GM19324 (cell line): ENCODE data around the gene MLANA.

ENCODE experiments used
- ATAC-seq: cut with Tn5 transposase; IDR thresholded peaks from one replicate; pipeline ENCODE4 v1.9.1; 2021; ENCODE audit warnings: mild to moderate bottlenecking, moderate library complexity; ENCODE audit not compliant: unreplicated experiment, low FRiP score

MLANA gene

GRCh38 chr9:5890641-5891040, at the start of gene MLANA:
Gene MLANA (plus strand): TSS chr9:5890889. CDS start chr9:5892475, 1,586 bp downstream.
- ATAC-seq = no peak

DNA sequence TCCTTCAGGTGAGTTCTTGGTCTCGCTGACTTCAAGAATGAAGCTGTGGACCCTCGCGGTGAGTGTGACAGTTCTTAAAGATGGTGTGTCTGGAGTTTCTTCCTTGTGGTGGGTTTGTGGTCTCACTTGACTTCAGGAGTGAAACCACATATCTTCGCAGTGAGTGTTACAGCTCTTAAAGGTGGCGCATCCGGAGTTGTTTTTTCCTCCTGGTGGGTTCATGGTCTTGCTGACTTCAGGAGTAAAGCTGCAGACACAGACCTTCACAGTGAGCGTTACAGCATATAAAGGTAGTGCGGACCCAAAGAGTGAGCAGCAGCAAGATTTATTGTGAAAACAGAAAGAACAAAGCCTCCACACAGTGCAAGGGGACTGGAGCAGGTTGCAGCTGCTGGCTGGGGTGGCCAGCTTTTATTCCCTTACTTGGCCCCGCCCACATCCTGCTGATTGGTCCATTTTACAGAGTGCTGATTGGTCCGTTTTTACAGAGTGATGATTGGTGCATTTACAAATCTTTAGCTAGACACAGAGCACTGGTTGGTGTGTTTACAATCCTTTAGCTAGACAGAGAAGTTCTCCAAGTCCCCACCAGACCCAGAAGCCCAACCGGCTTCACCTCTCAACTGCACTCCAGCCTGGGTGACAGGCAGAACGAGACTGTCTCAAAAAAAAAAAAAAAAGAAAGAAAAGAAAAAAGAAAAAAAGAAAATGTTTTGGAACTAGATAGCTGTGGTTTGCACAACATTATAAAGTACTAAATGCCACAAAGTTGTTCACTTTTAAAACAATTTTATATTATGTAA, 48.7 kb upstream of the MLANA start:
- no peak for ATAC-seq

- no peak for ATAC-seq
Measured at GRCh38 chr9:5842929-5843793, 47.5 kb upstream of the MLANA start.

DNA sequence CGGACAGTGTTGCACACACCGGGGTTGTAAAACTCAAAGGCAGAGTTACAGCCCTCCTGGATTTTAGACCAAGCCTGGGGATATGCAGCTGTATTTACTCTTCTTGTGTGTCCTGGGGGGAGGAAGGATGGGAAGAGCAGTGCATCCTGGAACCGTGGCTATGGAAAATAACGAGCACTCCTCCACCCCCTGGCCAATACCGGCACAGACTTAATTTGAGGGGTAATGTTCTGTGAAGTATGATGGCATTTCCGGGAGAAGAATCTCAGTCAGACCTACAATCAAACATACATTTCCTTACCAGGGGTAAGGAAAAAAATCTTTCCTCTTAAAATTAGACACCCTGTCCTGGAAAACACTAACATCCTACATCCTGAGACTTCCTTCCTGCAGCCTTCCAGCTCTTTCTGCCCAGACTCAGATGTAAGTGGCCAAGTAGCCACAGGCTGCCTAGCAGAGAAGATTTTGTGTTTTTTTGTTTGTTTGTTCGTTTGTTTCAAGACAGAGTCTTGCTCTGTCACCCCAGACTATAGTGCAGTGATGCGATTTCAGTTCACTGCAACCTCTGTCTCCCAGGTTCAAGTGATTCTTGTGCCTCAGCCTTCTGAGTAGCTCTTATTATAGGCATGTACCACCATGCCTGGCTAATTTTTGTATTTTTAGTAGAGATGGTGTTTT, 46.8 kb upstream of the MLANA start:
- ATAC-seq = no peak

DNA sequence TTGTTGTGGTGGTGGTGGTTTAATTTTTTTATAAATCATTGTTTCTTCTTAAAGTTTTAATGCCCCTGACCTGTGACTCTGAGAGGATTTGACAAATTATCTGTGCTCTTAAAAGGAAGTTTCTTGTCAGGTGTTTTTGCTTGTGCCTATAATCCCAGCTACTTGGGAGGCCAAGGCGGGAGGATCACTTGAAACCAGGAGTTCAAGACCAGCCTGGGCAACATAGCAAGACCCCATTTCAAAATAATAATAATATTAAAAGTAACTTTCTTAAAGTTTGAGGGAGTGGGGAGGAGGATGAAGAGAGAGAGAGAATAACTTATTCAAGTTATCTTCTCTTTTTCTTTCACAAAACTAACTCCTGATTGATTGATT, 45.5 kb upstream of the MLANA start:
- ATAC-seq = no peak

DNA sequence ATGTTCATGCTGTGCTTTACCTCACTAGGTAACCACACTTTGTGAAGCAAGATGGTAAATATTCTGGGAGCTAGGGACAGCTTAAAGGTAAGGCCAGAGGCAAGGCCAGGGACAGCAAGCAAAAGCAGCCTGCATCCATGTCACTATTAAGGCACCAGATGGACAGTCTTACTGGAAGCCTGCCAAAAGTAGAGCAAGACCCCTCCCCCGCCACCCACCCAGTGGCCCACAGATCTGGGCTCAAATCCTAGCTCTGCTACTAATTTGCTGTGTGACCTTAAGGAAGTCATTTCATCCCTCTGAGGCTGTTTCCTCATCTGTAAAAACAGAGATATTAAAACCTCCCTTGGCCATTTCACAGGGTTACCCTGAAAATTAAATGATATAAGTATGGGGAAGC, 44.6 kb upstream of the MLANA start:
- ATAC-seq = no peak

GRCh38 chr9:5846501-5846921, 44.2 kb upstream of the MLANA start:
- ATAC-seq = no peak

DNA sequence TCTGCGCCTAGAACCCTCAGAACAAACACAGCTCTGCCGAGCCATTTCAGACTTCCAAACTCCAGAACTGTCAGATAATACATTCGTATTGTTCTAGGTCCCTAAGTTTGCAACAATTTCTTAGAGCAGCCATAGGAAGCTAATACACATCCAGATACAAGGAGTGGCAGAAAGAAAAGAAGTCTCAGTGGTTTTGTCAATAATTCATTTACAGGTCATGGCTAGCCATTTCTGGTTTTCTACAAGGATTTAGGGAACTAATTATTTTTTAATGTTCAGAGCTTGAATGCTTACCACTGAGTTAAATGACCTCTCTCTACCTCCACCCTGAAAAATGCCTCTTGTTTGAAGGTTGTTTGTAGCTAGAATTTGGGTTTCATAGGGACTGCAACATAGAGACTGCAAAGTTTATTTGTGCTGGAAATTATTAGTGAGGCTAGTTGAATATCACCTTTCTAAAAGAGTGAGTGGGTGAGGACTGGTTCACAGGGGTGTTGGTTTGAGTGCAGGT, 42.3 kb upstream of the MLANA start:
- ATAC-seq = no peak

- ATAC-seq = no peak
Measured at GRCh38 chr9:5850724-5851122, 40.0 kb upstream of the MLANA start.

GRCh38 chr9:5851445-5851844, 39.2 kb upstream of the MLANA start:
- peak; percentile 79 for ATAC-seq

DNA sequence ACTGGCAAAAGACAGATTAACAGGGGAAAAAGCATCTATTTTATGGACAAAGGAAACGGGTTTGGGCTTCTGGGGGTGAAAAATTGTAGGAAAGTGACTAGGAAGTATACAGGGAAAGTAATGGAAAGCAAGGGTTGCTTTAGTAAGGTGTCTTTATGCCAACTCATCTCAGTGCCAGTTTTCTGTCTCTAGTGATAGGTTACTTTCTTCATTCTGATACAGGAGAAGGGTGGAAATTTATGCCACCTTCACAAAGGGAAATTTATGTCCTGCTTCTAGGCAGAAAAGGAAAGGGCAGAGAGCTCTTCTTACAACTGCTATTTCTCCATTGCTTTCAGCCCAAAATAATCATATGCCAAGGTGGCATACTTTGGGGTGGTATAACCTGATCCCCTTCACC, 37.7 kb upstream of the MLANA start:
- ATAC-seq = no peak

- ATAC-seq = no peak
Measured at GRCh38 chr9:5853617-5854016, 37.1 kb upstream of the MLANA start.

GRCh38 chr9:5854063-5854790, 36.5 kb upstream of the MLANA start:
- no peak for ATAC-seq

DNA sequence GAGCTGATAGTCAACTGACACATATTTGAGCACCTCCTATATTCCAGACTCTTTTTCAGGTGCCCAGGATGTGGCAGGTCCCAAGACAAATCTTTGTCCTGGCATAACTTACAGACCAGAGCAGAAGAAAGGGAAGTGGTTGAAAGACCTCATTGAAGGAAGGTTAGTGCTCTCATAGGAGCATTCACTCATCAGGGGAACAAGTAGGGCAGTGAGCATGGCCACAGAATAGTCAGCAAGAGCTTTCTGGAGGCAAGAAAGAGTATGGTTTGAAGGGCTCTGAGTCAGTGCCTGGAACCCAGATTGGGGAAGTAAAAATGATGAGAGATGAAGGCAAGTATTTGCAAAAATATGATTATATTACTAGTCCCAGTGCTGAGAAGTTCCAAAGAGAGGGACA, 32.8 kb upstream of the MLANA start:
- ATAC-seq = no peak

DNA sequence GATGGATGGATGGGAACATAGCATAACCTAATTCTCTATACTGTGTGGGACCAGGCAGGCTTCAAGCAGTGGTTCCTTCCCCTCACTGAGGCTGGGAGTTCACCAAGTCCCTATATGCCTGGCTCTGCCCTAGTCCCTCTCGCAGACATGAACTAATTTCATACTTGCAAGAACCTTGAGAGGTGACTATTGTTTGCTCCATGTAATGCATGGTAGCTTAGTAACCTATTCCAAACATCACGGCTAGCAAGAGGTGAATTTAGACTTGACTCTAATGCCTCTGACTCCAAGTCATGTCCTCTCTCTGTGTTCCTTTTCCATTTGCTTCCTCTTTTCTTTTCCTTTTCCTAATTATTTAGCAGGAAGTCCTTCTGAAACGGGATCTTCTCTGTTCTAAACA, 31.9 kb upstream of the MLANA start:
- no peak for ATAC-seq

DNA sequence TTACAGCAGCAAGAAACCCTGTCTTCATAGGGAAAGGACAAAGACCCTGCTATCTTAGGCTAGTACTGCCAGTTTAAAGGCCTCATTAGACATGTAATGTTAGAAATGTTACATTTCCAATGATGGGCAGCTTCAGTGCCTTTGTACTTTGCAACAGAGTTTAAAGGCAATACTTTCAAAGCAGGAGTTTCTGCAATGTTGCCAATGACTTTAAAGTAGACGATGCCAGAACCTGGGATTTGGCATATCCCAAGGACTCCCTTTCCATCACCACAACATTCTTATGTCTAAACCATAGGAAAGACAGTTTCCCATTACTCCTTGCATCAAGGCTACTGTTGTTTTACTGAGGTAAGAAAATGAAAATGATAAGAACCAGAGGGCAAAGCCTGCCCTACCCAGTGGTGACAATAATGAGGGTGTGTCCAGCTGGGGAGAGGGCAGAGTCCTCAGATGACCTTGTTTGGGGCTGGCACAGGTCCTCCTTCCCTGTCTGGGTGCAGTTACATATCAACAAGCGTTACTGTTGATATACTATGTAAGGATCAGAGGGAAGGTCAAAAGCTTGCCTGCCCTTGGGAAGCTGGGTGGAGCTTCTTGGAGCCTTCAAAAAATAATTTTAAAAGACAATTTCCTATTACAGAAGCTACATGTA, 27.5 kb upstream of the MLANA start:
- ATAC-seq = no peak

- ATAC-seq = no peak
Measured at GRCh38 chr9:5864446-5864845, 26.2 kb upstream of the MLANA start.

GRCh38 chr9:5866272-5866671, 24.4 kb upstream of the MLANA start:
- ATAC-seq = no peak

- ATAC-seq = no peak
Measured at GRCh38 chr9:5866685-5867084, 24.0 kb upstream of the MLANA start.

DNA sequence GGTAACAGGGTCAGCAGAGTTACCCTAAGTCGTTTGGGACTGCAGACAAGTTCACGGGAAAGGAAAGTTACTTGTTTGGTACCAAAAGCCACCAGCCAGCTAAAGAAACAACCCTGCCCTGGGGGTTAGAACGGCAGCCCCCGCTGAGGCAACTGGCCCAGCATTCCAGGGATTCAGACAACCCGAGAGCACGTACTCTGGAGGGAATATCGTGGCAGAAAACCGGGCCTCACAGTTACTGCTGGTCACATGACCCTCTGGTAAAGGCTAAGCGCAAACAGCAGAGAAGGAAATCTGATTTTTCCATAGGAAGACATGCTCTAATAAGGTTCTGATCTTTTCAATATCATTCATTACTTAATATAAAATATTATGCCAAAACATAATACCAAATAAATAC, 22.5 kb upstream of the MLANA start:
- ATAC-seq = no peak
